Measurements from ENCODE around the gene ZFYVE28. TPM values are rescaled to one million over a fixed set of nuclear protein-coding genes. Genes with fewer than 3 reads are reported as not detected.

ZFYVE28 gene
- total and polyA plus RNA-seq, 2 donors from 2014 or later = 8.0 to 18.9 TPM

GRCh38 chr4:2441393-2442174, 23.1 kb upstream of the ZFYVE28 start:
- H3K27me3 ChIP-seq (ENCODE audit: control insufficient read depth, insufficient read depth, low read length) = no peaks in the 10 kb centered on the region
- peak; percentile 55 for TF ChIP-seq CTCF (IDR thresholded peaks at IDR 0.05; ENCODE audit: borderline replicate concordance, extremely low read depth, insufficient read depth)
- H3K27ac ChIP-seq (ENCODE audit: low read depth in 2 of 2, low read length in 2 of 2) = no peak overlapping the region
- FAIRE-seq (no peak), DNase-seq (peak in 4 of 5 donors; percentile 56 to 80 (median 69))
- intact Hi-C loops (cut with DNase I) = no loop called here
- H3K9ac ChIP-seq (ENCODE audit: low read length in 3 of 3) = no peak overlapping the region
- no peaks in the 10 kb centered on the region for H3K36me3 ChIP-seq (ENCODE audit: control insufficient read depth in 2 of 3, insufficient read depth in 3 of 3, low read length in 3 of 3)
- no peaks in the 10 kb centered on the region for H3K9me3 ChIP-seq (ENCODE audit: control insufficient read depth in 2 of 3, insufficient read depth in 1 of 3, low read length in 3 of 3)
- no peaks in the 10 kb centered on the region for H3K4me1 ChIP-seq (ENCODE audit: control insufficient read depth in 2 of 3, insufficient read depth in 2 of 3, low read depth in 1 of 3, low read length in 3 of 3)
- no peak overlapping the region for H3K4me3 ChIP-seq (ENCODE audit: low read length in 3 of 3)

- H3K9ac ChIP-seq (ENCODE audit: low read length in 3 of 3) = no peak overlapping the region
- DNase-seq (peak in 1 of 5 donors; percentile 52), FAIRE-seq (no peak)
- H3K36me3 ChIP-seq (ENCODE audit: control insufficient read depth in 2 of 3, insufficient read depth in 3 of 3, low read length in 3 of 3) = no peaks in the 10 kb centered on the region
- no peaks in the 10 kb centered on the region for H3K27me3 ChIP-seq (ENCODE audit: control insufficient read depth, insufficient read depth, low read length)
- intact Hi-C loops (cut with DNase I) = no loop called here
- TF ChIP-seq CTCF (IDR thresholded peaks at IDR 0.05; ENCODE audit: borderline replicate concordance, extremely low read depth, insufficient read depth) = no peak
- H3K27ac ChIP-seq (ENCODE audit: low read depth in 2 of 2, low read length in 2 of 2) = no peak overlapping the region
- H3K4me1 ChIP-seq (ENCODE audit: control insufficient read depth in 2 of 3, insufficient read depth in 2 of 3, low read depth in 1 of 3, low read length in 3 of 3) = no peaks in the 10 kb centered on the region
- no peak overlapping the region for H3K4me3 ChIP-seq (ENCODE audit: low read length in 3 of 3)
- H3K9me3 ChIP-seq (ENCODE audit: control insufficient read depth in 2 of 3, insufficient read depth in 1 of 3, low read length in 3 of 3) = no peaks in the 10 kb centered on the region
Observed at GRCh38 chr4:2438822-2439718, 20.6 kb upstream of the ZFYVE28 start.

- Histone ChIP-seq H3K9me3 (ENCODE audit: control insufficient read depth in 2 of 3, insufficient read depth in 1 of 3, low read length in 3 of 3) (no peaks in the 10 kb centered on the region), H3K9ac (ENCODE audit: low read length in 3 of 3) (no peak overlapping the region), H3K36me3 (ENCODE audit: control insufficient read depth in 2 of 3, insufficient read depth in 3 of 3, low read length in 3 of 3) (no peaks in the 10 kb centered on the region), H3K4me1 (ENCODE audit: control insufficient read depth in 2 of 3, insufficient read depth in 2 of 3, low read depth in 1 of 3, low read length in 3 of 3) (peaks cover 0 to 2% (median 0%) of the 10 kb centered on the region in 3 donors), H3K4me3 (ENCODE audit: low read length in 3 of 3) (no peak overlapping the region), H3K27me3 (ENCODE audit: control insufficient read depth, insufficient read depth, low read length) (no peaks in the 10 kb centered on the region), H3K27ac (ENCODE audit: low read depth in 2 of 2, low read length in 2 of 2) (no peak overlapping the region)
- peak in 1 of 5 donors; percentile 57 for DNase-seq
- intact Hi-C loops (cut with DNase I) = no loop called here
- no peak for TF ChIP-seq CTCF (IDR thresholded peaks at IDR 0.05; ENCODE audit: borderline replicate concordance, extremely low read depth, insufficient read depth)
- FAIRE-seq = no peak
Observed at GRCh38 chr4:2437475-2438215, 19.2 kb upstream of the ZFYVE28 start.
